Adrenal gland (tissue), 12 donors: Measurements from ENCODE around the gene TSSC4. TPM values are rescaled to one million over a fixed set of nuclear protein-coding genes. Genes with fewer than 3 reads are reported as not detected.

ENCODE experiments used
- DNase-seq, 7 donors: peaks; one replicate each; pipeline ENCODE4 v3.0.0-alpha.2; 2019 to 2020
- H3K27ac ChIP-seq, 5 donors: fragments of 200-600 bp; sonication (generic) in 4 of 5; 1 replicate in 3 of 5; 2 replicates in 2 of 5; pipeline versions ENCODE4 v1.5.1 to v1.8.0; 2016 to 2020; ENCODE audit warnings: mild to moderate bottlenecking in 1 of 5
- H3K27me3 ChIP-seq: fragments of 200-600 bp; 2 replicates; pipeline ENCODE4 v1.8.0; 2021
- H3K36me3 ChIP-seq, 2 donors: fragments of 200-600 bp; replicated peaks in 1 of 2; 1 replicate in 1 of 2; 2 replicates in 1 of 2; pipeline versions ENCODE4 v1.5.1 to v1.8.0; 2018 to 2022
- H3K4me1 ChIP-seq, 2 donors: fragments of 200-600 bp; replicated peaks in 1 of 2; 1 replicate in 1 of 2; 2 replicates in 1 of 2; pipeline versions ENCODE4 v1.5.1 to v1.8.0; 2018 to 2021
- H3K4me3 ChIP-seq, 4 donors: fragments of 200-600 bp; sonication (generic) in 3 of 4; one replicate each; pipeline ENCODE4 v1.5.1; 2016 to 2018
- H3K9me3 ChIP-seq, 3 donors: fragments of 200-600 bp; sonication (generic) in 1 of 3; replicated peaks in 1 of 3; 1 replicate in 2 of 3; 2 replicates in 1 of 3; pipeline versions ENCODE4 v1.5.1 to v1.8.0; 2016 to 2021
- CTCF ChIP-seq, 6 experiments: fragments of 450-650 bp in 4 of 6; fragments of 200-600 bp in 2 of 6; sonication (generic) in 1 of 6; IDR thresholded peaks; 1 replicate in 5 of 6; 2 replicates in 1 of 6; pipeline versions ENCODE4 v1.5.1 to v1.8.0; 2016 to 2021; ENCODE audit warnings: antibody characterized with exemption in 6 of 6, mild to moderate bottlenecking in 2 of 6, moderate library complexity in 1 of 6
- POLR2A ChIP-seq, 2 donors: fragments of 450-650 bp; IDR thresholded peaks; one replicate each; pipeline ENCODE4 v1.6.1; 2017; ENCODE audit warnings: antibody characterized with exemption in 2 of 2, mild to moderate bottlenecking in 2 of 2, moderate library complexity in 1 of 2
- WGBS, 4 donors: extraction: QIAGEN DNeasy Blood & Tissue Kit in 2 of 4; methylation state at CpG; one replicate each; pipeline versions ENCODE4 v1.1.5 to v1.1.7; 2013 to 2017; 5-methylcytosine and 5-hydroxymethylcytosine counted together
- intact Hi-C, 2 donors: fragments of 100-400 bp; cut with DNase I; formaldehyde crosslinking; loops; one replicate each; pipeline versions ENCODE4 v1.14.1 to v1.15.0; 2022 to 2023
- polyA plus RNA-seq, 3 donors: library from polyadenylated mRNA; stranded (reverse); fragments of 200-250 nt in 2 of 3; fragments of 350-450 nt in 1 of 3; fragmentation: Illumina TruSeq in 1 of 3; extraction: RNeasy Lipid Tissue Mini Kit (QIAGEN cat#74804) in 1 of 3; gene quantifications; one replicate each; pipeline ENCODE4 v1.2.3, GENCODE V29; 2013 to 2014
- total RNA-seq, 9 donors: library from RNA; depleted of rRNA in 4 of 9; stranded (reverse); fragments of >200 nt in 4 of 9; fragments of 120-200 nt in 1 of 9; fragmentation: NEBNext Ultra II Directional in 1 of 9; extraction: Animal tissue kit (Norgen Biotek cat#: 25700) in 1 of 9; gene quantifications; one replicate each; pipeline versions ENCODE4 v1.1.0 to v1.2.4, GENCODE V29; 2013 to 2023
- donor health status: healthy with polysubstance abuse.
- donor health status: Bipolar disorder and iron deficiency.
- donor health status: DM: yes; HTN: yes; CAD: no.
- donor health status: DM: no; HTN: no; CAD: no.
- donor health status: DM: no; HTN: no; CAD: no.
- donor health status: DM: yes; HTN: yes; CAD: no.

The TSSC4 gene
- total and polyA plus RNA-seq, 12 donors, result 3.4 to 94.6 (median 38.1) TPM

GRCh38 chr11:2418693-2419360 is 18.3 kb downstream of the TSSC4 start:
- H3K36me3 ChIP-seq, result no peaks in the 10 kb centered on the region
- no peak overlapping the region for H3K4me3 ChIP-seq
- TF ChIP-seq CTCF (IDR thresholded peaks at IDR 0.05) (no peak), POLR2A (IDR thresholded peaks at IDR 0.05) (no peak)
- WGBS, 4 donors, result 70 to 79% (median 75%) methylated on average over 18 to 21 of the region's 21 CpGs
- intact Hi-C loops, result loop anchor here (2.0 kb wide), 2 partner anchors 110 to 222 kb away; no protein-coding TSS in a partner anchor
- peaks cover 7% of the 10 kb centered on the region for H3K27me3 ChIP-seq
- H3K27ac ChIP-seq, result no peak overlapping the region
- DNase-seq, result no peak
- H3K4me1 ChIP-seq, result peaks cover 0 to 4% of the 10 kb centered on the region in 2 donors
- H3K9me3 ChIP-seq, result no peaks in the 10 kb centered on the region

GRCh38 chr11:2419638-2420501 is 19.3 kb downstream of the TSSC4 start:
- peaks cover 0 to 4% of the 10 kb centered on the region in 2 donors for H3K4me1 ChIP-seq
- no peak overlapping the region for H3K4me3 ChIP-seq
- peak; percentile 57 to 91 (median 78) for DNase-seq
- H3K9me3 ChIP-seq, result no peaks in the 10 kb centered on the region
- WGBS, 4 donors, result 3 to 53% (median 51%) methylated on average over 12 to 35 of the region's 36 CpGs
- intact Hi-C loops, result loop anchor here (1.0 to 5.0 kb wide), 4 partner anchors 111 to 223 kb away; no protein-coding TSS in a partner anchor
- H3K36me3 ChIP-seq, result no peaks in the 10 kb centered on the region
- H3K27ac ChIP-seq, result no peak overlapping the region
- peaks cover 7% of the 10 kb centered on the region for H3K27me3 ChIP-seq
- TF ChIP-seq POLR2A (IDR thresholded peaks at IDR 0.05), result no peak
- TF ChIP-seq CTCF (IDR thresholded peaks at IDR 0.05), result peak; percentile 63 to 83 (median 78)

- DNase-seq, result peak; percentile 58 to 82 (median 78)
- no peak for TF ChIP-seq POLR2A (IDR thresholded peaks at IDR 0.05)
- peak; percentile 83 to 96 (median 92) for TF ChIP-seq CTCF (IDR thresholded peaks at IDR 0.05)
- WGBS, 4 donors, result 20 to 39% (median 20%) methylated on average over 10 to 44 of the region's 44 CpGs; no CpG with 5 or more reads in 1 of the 4 donors
- intact Hi-C loops, result loop anchor here (1.0 to 5.0 kb wide), 2 partner anchors 115 to 223 kb away; no protein-coding TSS in a partner anchor
- no peaks in the 10 kb centered on the region for H3K9me3 ChIP-seq
- H3K4me3 ChIP-seq, result no peak overlapping the region
- H3K27ac ChIP-seq, result no peak overlapping the region
- H3K4me1 ChIP-seq, result peaks cover 0 to 4% of the 10 kb centered on the region in 2 donors
- peaks cover 3% of the 10 kb centered on the region for H3K27me3 ChIP-seq
- no peaks in the 10 kb centered on the region for H3K36me3 ChIP-seq
Observed at GRCh38 chr11:2420502-2421225, 20.1 kb downstream of the TSSC4 start.
